Ovary (tissue), 3 donors: ENCODE data around the gene SVEP1.

Experiments
- POLR2A ChIP-seq: fragments of 450-650 bp; IDR thresholded peaks from one replicate; pipeline ENCODE4 v1.6.1; 2017; ENCODE audit warnings: antibody characterized with exemption, mild to moderate bottlenecking, moderate library complexity
- TF ChIP-seq, protein P1 (sequence below), 3 donors: fragments of 450-650 bp in 2 of 3; fragments of 200-600 bp in 1 of 3; IDR thresholded peaks; one replicate each; pipeline versions ENCODE4 v1.5.1 to v1.8.0; 2016 to 2022; ENCODE audit warnings: antibody characterized with exemption in 3 of 3, mild to moderate bottlenecking in 1 of 3
- donor health status: DM: no; HTN: no; CAD: no.

DNA sequence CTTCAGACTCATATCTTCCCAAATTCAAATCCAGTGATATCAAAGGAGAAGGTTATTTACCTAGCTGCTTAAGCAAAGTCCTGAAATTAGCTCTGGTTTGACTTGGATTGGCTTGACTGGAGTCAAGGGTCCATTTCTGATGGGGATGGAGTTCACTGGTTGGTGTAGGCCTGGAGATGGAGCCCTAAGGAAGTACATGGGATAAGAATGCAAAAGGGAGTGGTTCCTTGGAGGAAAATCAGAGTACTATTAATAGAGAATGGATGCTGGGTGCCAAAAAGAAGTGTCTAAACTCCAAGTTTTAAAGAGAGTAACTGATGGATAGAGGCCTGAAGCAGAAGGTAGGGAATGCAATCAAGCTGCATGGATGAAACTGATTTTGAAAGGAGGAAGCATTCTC, 255.7 kb downstream of the SVEP1 start:
- TF ChIP-seq POLR2A, result no peak
- TF ChIP-seq, protein P1, sequence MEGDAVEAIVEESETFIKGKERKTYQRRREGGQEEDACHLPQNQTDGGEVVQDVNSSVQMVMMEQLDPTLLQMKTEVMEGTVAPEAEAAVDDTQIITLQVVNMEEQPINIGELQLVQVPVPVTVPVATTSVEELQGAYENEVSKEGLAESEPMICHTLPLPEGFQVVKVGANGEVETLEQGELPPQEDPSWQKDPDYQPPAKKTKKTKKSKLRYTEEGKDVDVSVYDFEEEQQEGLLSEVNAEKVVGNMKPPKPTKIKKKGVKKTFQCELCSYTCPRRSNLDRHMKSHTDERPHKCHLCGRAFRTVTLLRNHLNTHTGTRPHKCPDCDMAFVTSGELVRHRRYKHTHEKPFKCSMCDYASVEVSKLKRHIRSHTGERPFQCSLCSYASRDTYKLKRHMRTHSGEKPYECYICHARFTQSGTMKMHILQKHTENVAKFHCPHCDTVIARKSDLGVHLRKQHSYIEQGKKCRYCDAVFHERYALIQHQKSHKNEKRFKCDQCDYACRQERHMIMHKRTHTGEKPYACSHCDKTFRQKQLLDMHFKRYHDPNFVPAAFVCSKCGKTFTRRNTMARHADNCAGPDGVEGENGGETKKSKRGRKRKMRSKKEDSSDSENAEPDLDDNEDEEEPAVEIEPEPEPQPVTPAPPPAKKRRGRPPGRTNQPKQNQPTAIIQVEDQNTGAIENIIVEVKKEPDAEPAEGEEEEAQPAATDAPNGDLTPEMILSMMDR (IDR thresholded peaks at IDR 0.05), result no peak
